ENCODE results near the gene TC2N. TPM values are rescaled to one million over a fixed set of nuclear protein-coding genes. Genes with fewer than 3 reads are reported as not detected.

TC2N gene
- polyA plus RNA-seq, 1 experiment, result 0.10 TPM

DNA sequence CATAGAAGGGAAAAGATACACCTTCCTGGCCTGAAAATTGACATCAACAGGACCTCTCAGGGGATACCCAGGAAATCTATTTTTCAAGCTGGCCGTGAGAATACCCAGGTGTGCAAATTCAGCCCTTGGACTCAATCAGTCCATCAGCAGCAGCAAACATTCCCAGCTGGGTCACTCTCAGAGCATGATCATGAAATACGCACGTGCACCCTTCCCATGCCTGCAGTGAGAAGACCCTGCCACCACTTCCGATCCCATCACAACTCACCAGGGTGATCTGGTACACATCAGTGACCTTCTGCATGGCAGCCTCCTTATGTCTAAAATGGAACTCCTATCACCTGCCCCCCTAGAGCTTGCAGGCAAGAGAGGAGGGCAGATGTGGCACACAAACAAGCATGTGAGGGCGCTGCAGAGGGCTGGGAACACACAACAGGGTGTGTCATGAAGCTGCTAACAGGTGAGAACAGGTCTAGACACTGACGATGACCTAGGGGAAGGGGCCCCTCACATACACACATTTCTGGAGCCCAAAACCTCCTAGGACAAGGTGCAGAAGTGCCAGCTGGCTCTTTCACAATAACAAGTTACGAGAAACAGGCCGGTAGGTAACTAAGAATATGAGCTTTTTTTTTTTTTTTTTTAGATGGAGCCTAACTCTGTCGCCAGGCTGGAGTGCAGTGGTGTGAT is 37.8 kb upstream of the TC2N start:
- Histone ChIP-seq H3K4me3 (ENCODE audit: low read depth, low read length) (no peak overlapping the region), H3K9me3 (ENCODE audit: control insufficient read depth, insufficient read depth, low read length) (no peaks in the 10 kb centered on the region), H3K27me3 (ENCODE audit: control insufficient read depth, insufficient read depth, low read length) (no peaks in the 10 kb centered on the region), H3K27ac (ENCODE audit: low read depth, low read length) (no peak overlapping the region)
- ChIA-PET POLR2A (no interaction called here), CTCF (interaction anchor here (0.6 kb wide), 1 partner anchor 732 kb away, joined by 3 read pairs; no protein-coding TSS in a partner anchor)
- TF ChIP-seq, protein P1, sequence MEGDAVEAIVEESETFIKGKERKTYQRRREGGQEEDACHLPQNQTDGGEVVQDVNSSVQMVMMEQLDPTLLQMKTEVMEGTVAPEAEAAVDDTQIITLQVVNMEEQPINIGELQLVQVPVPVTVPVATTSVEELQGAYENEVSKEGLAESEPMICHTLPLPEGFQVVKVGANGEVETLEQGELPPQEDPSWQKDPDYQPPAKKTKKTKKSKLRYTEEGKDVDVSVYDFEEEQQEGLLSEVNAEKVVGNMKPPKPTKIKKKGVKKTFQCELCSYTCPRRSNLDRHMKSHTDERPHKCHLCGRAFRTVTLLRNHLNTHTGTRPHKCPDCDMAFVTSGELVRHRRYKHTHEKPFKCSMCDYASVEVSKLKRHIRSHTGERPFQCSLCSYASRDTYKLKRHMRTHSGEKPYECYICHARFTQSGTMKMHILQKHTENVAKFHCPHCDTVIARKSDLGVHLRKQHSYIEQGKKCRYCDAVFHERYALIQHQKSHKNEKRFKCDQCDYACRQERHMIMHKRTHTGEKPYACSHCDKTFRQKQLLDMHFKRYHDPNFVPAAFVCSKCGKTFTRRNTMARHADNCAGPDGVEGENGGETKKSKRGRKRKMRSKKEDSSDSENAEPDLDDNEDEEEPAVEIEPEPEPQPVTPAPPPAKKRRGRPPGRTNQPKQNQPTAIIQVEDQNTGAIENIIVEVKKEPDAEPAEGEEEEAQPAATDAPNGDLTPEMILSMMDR (IDR thresholded peaks at IDR 0.05; ENCODE audit: low read depth, low read length), result no peak
- no peak for DNase-seq (ENCODE audit: low read depth, low spot score)

DNA sequence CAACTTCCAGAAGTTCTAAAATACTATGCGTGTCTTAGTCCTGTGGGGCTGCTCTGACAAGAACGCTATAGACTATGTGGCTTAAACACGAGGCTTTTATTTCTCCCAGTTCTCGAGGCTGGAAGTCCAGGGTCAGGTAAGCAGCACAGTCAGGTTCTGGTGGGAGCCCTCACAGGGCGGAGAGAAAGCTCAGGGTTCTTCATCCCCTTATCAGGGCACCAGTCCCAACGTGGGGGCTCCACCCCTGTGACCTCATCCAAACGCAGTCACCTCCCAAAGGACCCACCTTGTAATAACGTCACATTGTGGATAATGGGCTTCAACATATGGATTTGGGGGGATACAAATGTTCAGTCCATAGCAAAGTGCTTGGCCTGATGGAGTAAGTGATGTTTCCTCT is 37.1 kb upstream of the TC2N start:
- Histone ChIP-seq H3K9me3 (ENCODE audit: control insufficient read depth, insufficient read depth, low read length) (no peaks in the 10 kb centered on the region), H3K27me3 (ENCODE audit: control insufficient read depth, insufficient read depth, low read length) (no peaks in the 10 kb centered on the region), H3K27ac (ENCODE audit: low read depth, low read length) (no peak overlapping the region), H3K4me3 (ENCODE audit: low read depth, low read length) (no peak overlapping the region)
- ChIA-PET POLR2A (no interaction called here), CTCF (interaction anchor here (0.6 kb wide), 1 partner anchor 732 kb away, joined by 3 read pairs; no protein-coding TSS in a partner anchor)
- no peak for DNase-seq (ENCODE audit: low read depth, low spot score)
- TF ChIP-seq, protein P1 (IDR thresholded peaks at IDR 0.05; ENCODE audit: low read depth, low read length), result no peak

DNA sequence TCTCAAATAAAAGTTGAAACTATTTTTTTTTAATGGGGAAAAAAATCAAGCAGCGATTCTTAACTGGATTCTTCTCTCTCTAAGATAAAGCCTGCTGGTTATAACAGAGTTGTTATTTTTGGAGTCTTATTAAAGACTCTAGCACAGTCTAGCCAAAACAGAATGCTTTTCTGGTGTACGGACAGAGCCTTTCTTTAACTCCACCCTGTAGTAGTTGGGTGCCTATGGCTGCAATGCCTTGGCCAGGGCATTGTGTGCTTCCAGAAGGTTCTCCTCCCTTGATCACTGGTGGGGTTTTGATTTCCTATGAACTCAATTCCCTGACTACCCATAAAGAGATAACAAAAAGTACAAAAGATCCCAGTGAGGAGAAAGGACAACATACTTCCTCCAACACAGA is 35.7 kb upstream of the TC2N start:
- no peak for DNase-seq (ENCODE audit: low read depth, low spot score)
- Histone ChIP-seq H3K4me3 (ENCODE audit: low read depth, low read length) (no peak overlapping the region), H3K27ac (ENCODE audit: low read depth, low read length) (no peak overlapping the region), H3K9me3 (ENCODE audit: control insufficient read depth, insufficient read depth, low read length) (no peaks in the 10 kb centered on the region), H3K27me3 (ENCODE audit: control insufficient read depth, insufficient read depth, low read length) (no peaks in the 10 kb centered on the region)
- CTCF ChIA-PET, result no interaction called here
- TF ChIP-seq, protein P1 (IDR thresholded peaks at IDR 0.05; ENCODE audit: low read depth, low read length), result no peak
- POLR2A ChIA-PET, result no interaction called here

DNA sequence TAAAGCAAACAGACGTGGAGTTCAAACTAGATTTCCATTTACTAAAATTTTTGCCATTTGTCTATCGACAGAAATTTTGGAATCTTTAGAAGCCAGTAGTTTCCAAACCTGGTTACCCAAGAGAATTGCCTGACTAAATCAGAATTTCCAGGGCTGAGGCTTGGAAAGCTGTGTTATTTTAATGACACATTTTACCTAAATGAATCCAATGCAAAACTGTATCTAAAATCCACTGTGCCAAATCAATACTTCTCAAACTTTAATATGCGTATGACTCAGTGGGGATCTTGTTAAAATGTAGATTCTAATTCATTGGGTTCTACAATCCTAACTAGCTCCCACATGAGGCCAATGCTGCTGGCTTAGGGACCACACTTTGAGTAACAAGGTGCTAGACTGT is 35.0 kb upstream of the TC2N start:
- ChIA-PET CTCF (interaction anchor here (1.5 kb wide), 1 partner anchor 95 kb away, joined by 6 read pairs; no protein-coding TSS in a partner anchor), POLR2A (no interaction called here)
- Histone ChIP-seq H3K9me3 (ENCODE audit: control insufficient read depth, insufficient read depth, low read length) (no peaks in the 10 kb centered on the region), H3K27me3 (ENCODE audit: control insufficient read depth, insufficient read depth, low read length) (no peaks in the 10 kb centered on the region), H3K27ac (ENCODE audit: low read depth, low read length) (no peak overlapping the region), H3K4me3 (ENCODE audit: low read depth, low read length) (no peak overlapping the region)
- DNase-seq (ENCODE audit: low read depth, low spot score), result no peak
- TF ChIP-seq, protein P1 (IDR thresholded peaks at IDR 0.05; ENCODE audit: low read depth, low read length), result no peak

DNA sequence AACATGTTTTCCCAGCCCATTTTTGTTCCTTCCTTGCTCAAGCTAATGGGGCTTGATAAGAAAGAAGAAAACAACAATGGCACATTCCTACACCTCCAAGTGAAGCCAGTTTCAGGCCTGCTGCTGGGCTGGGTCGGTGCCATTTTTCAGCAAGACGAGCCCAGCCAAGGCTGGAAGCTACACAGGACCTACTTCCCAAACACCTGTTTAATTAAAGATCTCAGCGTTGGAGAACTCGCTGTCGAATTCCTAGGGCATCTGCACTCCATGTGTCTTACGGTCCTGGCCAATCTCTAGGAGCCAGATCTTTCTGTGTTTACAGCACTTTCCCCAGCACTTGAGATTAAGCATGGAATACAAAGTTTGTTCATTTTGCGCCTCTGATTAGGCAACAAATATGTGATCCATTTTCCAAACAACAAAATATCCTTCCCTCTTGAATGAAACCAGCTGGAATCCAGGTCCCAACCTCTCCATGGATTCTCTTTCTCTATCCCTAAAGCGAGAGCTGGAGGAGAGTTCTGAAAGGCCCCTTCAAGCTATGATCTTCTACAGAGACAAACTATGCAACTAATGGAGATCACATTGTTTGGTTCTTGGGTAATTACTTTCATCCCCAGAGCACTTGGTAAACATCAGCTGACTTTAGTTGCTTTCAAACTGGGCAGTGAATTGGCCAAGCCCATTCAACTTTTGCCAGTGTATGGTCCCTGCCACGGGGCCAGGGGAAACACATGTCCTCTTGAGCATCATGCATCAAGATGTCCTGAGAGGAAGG is 34.3 kb upstream of the TC2N start:
- DNase-seq (ENCODE audit: low read depth, low spot score), result no peak
- H3K4me3 ChIP-seq (ENCODE audit: low read depth, low read length), result no peak overlapping the region
- ChIA-PET CTCF (interaction anchor here (1.0 to 1.5 kb wide), 4 partner anchors 8 to 205 kb away, joined by 3 to 6 read pairs (median 5); partner anchors contain the start of gene ATXN3), POLR2A (no interaction called here)
- H3K27ac ChIP-seq (ENCODE audit: low read depth, low read length), result no peak overlapping the region
- no peaks in the 10 kb centered on the region for H3K9me3 ChIP-seq (ENCODE audit: control insufficient read depth, insufficient read depth, low read length)
- no peaks in the 10 kb centered on the region for H3K27me3 ChIP-seq (ENCODE audit: control insufficient read depth, insufficient read depth, low read length)
- TF ChIP-seq, protein P1 (IDR thresholded peaks at IDR 0.05; ENCODE audit: low read depth, low read length), result no peak

Measured in AG04450 (cell line).